NAMALWA (cell line): Measurements from ENCODE around the gene LBH.
A peak's percentile ranks its signal among the peaks of the same experiment; 100 is the strongest.

ENCODE experiments used
- DNase-seq: peaks from one replicate; pipeline ENCODE4 v3.0.0-alpha.2; 2015; ENCODE audit warnings: low spot score

Gene LBH

DNA sequence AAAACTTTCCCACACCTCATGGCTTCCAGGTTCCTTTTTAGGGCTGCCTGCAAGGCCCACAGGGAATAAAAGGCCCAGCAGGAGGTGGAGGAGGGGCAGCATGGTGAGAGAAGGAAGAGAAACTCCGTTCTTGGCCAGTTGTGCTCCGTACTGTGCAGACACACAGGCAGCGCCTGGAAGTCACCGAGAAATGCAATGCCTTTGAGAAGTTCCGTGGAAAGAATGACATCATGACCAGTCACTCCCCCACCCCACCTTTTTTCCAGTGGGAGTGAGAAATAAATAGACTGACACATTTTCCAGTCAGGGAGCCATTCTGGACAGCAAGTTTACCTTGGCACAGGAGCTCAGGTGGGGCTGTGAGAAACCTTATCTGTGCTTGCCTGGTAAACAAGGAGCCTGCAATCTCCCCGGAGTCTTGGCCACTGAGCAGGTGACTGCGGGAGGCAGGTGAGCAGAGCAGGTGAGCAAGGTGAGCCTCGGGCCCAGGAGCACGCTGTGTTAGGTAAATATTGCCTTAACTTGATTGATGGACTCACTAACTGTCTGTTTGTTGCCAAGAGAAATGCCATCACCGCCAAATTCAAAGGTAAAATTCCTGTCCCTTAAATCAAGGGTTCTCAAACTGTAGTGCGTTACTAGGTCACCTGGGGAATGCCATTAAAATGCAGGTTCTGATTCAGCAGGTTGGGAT lies 13.5 kb upstream of the LBH start:
- DNase-seq: peak; percentile 39

- DNase-seq: no peak
These were observed 13.0 kb upstream of the LBH start for GRCh38 chr2:30218338-30218713.

- no peak for DNase-seq
These were observed 12.5 kb upstream of the LBH start for GRCh38 chr2:30218814-30219213.

DNA sequence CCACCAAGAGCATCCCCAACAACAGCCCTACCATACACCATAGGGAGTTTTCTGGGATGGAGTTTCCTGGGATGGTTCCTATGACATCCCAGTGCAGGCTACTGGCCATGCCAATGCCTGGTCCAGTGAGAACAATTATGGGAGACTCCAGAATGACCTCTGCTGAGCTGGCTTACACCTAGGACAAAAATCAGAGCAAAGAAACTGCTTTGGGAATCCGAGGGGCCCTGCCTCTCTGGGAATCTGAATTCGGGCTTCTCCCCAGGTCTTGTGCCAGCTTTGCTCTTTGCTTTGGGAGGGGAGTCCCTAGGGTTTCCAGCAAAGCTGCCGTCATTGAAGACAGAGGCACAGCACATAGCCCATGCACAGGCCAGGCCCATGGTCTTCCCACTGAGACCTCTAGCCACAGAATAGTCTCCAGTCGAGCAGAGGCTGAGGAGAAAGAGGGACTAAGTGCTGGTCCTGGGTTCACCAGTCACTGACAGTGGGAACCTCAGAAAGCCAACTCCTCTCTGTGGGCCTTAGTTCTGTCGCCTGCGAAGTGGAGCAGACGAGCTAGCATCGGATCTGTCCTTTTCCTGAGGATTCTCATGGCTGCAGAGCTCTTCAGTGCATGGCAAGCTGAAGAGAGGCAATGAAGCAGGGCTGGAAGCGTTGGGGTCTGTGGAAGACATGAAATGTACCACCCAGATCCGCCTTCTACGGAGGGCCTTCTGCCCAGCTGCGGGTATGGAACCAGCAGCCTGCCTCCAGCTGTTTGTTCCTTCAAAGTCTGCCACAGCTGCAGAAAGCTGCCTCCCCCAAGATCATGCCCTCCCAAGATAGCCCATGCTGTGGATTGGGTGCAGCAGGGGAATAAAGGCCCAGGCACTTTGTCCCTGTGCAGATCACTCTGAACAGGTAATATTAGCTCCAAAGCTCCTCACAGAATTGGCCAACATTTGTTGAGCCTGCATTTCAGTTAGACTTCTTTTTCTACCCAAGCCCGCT lies 11.2 kb upstream of the LBH start:
- no peak for DNase-seq

GRCh38 chr2:30221531-30221930 lies 9.8 kb upstream of the LBH start:
- DNase-seq: no peak

GRCh38 chr2:30222031-30222430 lies 9.3 kb upstream of the LBH start:
- DNase-seq: no peak

GRCh38 chr2:30222636-30223360 lies 8.5 kb upstream of the LBH start:
- DNase-seq: no peak

DNA sequence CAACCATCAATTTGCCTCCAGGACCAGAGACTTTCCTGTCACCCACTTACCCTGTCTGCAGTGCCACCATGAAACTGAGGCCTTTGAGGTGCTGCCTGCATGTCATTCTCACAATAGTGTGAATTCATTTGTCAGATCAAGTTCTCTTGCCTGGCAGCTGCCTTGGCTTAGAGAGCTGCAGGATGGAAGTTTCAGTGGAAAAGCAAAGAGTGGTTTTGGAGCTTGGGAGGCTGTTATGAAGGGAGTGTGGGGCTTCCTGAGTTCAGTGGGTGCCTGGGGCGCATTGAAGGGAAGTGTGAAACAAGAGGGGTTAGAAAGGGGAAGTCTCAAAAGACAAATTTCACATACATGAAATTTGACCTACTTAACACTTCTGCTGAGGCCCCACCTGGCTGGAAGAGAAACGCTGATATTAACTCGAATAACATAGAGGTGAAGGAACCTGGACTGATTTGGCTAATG lies 7.9 kb upstream of the LBH start:
- peak; percentile 66 for DNase-seq

- DNase-seq: no peak
These were observed 7.2 kb upstream of the LBH start for GRCh38 chr2:30224151-30224550.

- peak; percentile 74 for DNase-seq
These were observed 6.1 kb upstream of the LBH start for GRCh38 chr2:30225131-30225762.

DNA sequence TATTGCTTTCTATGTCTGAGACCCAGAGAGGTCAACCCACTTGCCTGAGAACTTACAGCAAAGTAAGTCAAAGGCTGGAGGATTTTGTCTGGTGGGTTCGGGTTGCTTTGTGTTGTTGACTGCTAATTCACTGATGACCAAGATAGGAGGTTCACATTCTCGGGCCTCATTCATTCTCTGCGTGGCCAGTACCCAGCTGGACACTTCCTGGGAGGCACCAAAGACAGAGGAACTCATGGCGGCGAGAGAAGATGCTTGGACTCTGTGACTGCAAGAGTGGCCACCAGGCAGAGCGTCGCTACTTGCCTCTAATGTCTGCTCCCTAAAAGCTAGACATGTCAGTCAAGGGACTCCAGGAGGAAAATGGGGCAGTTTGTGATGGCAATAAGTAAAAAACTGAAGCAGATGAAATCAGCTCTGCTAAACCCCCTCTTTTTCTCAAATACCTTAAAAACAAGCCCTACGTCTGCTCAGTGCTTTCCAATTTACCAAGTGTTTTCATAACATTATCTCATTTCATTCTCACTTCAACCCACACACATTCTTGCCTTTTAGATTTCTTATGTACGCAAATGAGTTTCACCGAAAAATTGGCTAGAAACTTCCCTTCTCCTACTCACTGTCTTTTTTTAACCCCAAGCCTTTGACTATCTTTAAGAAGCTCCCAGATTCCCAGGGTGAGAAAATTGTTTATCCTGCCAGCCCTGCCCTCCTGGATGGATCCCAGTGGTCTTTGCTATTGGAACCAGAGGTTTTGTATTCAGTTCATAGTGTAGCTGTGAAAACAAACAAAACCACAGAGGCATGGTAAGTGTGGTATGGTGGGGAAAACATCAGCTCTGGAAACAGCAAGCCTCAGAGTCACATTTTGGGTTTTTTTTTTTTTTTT lies 4.9 kb upstream of the LBH start:
- DNase-seq: no peak

- DNase-seq: no peak
These were observed 1.7 kb upstream of the LBH start for GRCh38 chr2:30229596-30229995.

DNA sequence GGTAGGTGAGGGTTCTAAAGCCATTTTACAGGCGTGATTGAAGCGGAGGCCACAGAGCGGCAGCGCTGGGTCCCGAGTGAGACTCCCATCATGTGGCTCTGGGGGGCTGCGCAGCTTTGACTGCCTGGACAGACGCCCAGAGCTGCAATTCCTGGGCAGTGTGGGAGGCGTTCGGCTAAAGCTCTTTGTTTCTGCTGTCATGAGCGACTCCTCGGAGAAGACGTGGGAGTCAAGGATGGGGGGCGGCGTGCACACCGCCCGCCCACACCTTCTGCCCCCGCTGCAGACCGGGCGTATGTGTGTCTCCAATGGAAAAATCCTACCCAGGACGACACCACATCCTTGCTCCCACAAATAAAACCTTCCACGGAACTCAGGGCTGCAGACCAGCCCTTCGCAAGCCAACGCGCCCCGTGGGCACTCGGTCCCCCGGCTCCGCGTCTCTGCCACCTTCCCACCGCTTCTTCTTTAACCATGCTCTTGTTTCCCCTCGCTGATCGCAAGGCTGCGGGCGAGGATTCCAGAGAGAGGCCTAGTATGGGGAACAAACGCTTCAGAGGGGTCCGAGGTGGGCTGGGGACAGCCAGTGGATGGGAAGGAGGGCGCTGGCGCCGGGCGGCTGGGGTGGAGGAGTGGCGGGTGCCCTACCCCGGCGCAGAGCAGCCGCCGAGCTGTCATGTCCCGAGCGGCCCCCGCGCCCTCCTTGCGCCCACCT lies 680 bp upstream of the LBH start:
- no peak for DNase-seq

- peak; percentile 89 for DNase-seq
These were observed 864 bp downstream of the LBH start for GRCh38 chr2:30231996-30232800.

DNA sequence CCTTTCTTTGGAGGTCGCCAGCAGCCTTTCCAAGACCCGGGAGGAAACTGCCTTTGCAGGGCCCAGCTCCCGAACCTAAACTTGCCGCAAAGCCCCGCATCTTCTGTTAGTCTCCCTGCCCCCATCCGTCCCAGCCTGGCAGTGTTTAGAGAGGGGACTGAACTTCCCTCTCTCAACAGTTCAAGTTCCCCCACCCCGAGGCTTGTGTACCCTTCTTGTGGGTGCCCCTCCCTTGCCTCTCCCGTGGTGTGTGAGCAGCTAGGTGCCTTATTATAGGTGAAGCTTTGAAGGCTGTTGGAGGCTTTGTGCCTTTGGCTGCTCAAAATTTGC lies 1.4 kb downstream of the LBH start:
- peak; percentile 48 for DNase-seq

DNA sequence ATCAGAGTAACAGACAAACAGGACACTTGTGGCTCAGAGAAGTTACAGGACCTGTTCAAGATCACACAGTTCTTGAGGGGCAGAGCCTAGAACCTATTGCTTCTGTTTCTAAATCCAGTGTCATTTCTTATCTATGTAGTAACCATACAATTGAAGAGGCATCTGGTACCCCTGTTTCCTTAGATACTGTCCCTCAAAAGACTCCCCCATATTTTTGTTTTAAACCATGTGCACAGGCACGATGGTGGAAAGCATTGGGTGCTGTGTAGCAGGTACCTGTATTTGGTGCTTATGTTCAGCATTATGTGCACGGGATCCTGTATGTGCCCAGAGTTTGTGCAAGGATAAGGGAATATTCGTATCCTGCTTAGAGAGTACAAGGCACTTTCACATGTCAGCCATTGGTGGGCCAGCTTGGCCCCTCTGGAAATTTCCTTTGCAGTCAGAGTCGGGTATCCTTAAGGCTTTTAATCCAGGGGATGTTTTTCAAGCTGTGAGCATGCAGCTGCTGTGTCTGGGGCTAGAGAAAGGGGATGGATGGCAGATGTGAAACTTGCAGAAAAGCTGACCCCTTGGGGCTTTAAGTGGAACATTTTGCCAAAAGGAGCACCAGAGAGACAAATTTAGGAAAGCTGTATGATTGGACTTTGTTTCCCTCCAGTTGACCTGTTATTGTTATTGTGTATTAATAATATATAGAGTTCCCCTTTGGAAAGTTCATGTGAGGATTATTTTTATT lies 2.1 kb downstream of the LBH start:
- peak; percentile 46 for DNase-seq

- DNase-seq: no peak
These were observed 3.0 kb downstream of the LBH start for GRCh38 chr2:30234180-30234971.

GRCh38 chr2:30235008-30235655 lies 3.8 kb downstream of the LBH start:
- no peak for DNase-seq
